ENCODE data around the gene OXSM. TPM values are rescaled to one million over a fixed set of nuclear protein-coding genes. Genes with fewer than 3 reads are reported as not detected.

The OXSM gene
- total RNA-seq, 1 experiment from 2014 or later = 0.28 TPM

- no peak overlapping the region for H3K27ac ChIP-seq (ENCODE audit: low read length)
- H3K4me3 ChIP-seq (ENCODE audit: low read depth in 2 of 2, low read length in 2 of 2) = no peak overlapping the region
- no peaks in the 10 kb centered on the region for H3K9me3 ChIP-seq (ENCODE audit: control insufficient read depth, insufficient read depth, low read depth, low read length)
- in situ Hi-C loops (cut with HindIII; ENCODE audit: low pct_unique_long_range_greater_than_20kb, low sequenced_read_pairs) = no loop called here
- ChIA-PET POLR2A (no interaction called here), CTCF (no interaction called here)
- H3K4me1 ChIP-seq (ENCODE audit: control insufficient read depth, insufficient read depth, low read length) = no peaks in the 10 kb centered on the region
- no TSS peak for BruUV-seq (replicated peaks)
- no peaks in the 10 kb centered on the region for H3K27me3 ChIP-seq (ENCODE audit: control insufficient read depth, insufficient read depth, low read length)
- intact Hi-C loops (cut with micrococcal nuclease; ENCODE audit: unreplicated experiment) = no loop called here
- ATAC-seq (no peak), DNase-seq (ENCODE audit: low read depth, low spot score) (no peak)
- no peak for TF ChIP-seq SIN3A (IDR thresholded peaks at IDR 0.05; ENCODE audit: borderline replicate concordance, insufficient read depth, low read depth, low read length)
- no peaks in the 10 kb centered on the region for H3K36me3 ChIP-seq (ENCODE audit: control insufficient read depth, insufficient read depth, low read length)
These were observed 28.4 kb downstream of the OXSM start for GRCh38 chr3:25818335-25818734.

GRCh38 chr3:25820366-25820765, 30.5 kb downstream of the OXSM start:
- H3K27ac ChIP-seq (ENCODE audit: low read length) = no peak overlapping the region
- POLR2A ChIA-PET = no interaction called here
- H3K36me3 ChIP-seq (ENCODE audit: control insufficient read depth, insufficient read depth, low read length) = no peaks in the 10 kb centered on the region
- TF ChIP-seq CTCF (IDR thresholded peaks at IDR 0.05) (no peak), TCF7L2 (IDR thresholded peaks at IDR 0.05; ENCODE audit: low read depth, low read length) (no peak), SIN3A (IDR thresholded peaks at IDR 0.05; ENCODE audit: borderline replicate concordance, insufficient read depth, low read depth, low read length) (no peak), POLR2AphosphoS5 (IDR thresholded peaks at IDR 0.05; ENCODE audit: low read depth, low read length) (no peak), REST (IDR thresholded peaks at IDR 0.05; ENCODE audit: insufficient read depth in 1 of 2, low read depth in 2 of 2, low read length in 1 of 2) (no peak)
- H3K4me3 ChIP-seq (ENCODE audit: low read depth in 2 of 2, low read length in 2 of 2) = no peak overlapping the region
- no peaks in the 10 kb centered on the region for H3K4me1 ChIP-seq (ENCODE audit: control insufficient read depth, insufficient read depth, low read length)
- no TSS peak for BruUV-seq (replicated peaks)
- in situ Hi-C loops (cut with HindIII; ENCODE audit: low pct_unique_long_range_greater_than_20kb, low sequenced_read_pairs) = no loop called here
- H3K9me3 ChIP-seq (ENCODE audit: control insufficient read depth, insufficient read depth, low read depth, low read length) = no peaks in the 10 kb centered on the region
- intact Hi-C loops (cut with micrococcal nuclease; ENCODE audit: unreplicated experiment) = no loop called here
- ATAC-seq (no peak), DNase-seq (ENCODE audit: low read depth, low spot score) (no peak)
- CTCF ChIA-PET = no interaction called here
- no peaks in the 10 kb centered on the region for H3K27me3 ChIP-seq (ENCODE audit: control insufficient read depth, insufficient read depth, low read length)

- Histone ChIP-seq H3K4me3 (ENCODE audit: low read depth in 2 of 2, low read length in 2 of 2) (no peak overlapping the region), H3K9me3 (ENCODE audit: control insufficient read depth, insufficient read depth, low read depth, low read length) (no peaks in the 10 kb centered on the region), H3K27me3 (ENCODE audit: control insufficient read depth, insufficient read depth, low read length) (no peaks in the 10 kb centered on the region), H3K36me3 (ENCODE audit: control insufficient read depth, insufficient read depth, low read length) (no peaks in the 10 kb centered on the region), H3K27ac (ENCODE audit: low read length) (no peak overlapping the region), H3K4me1 (ENCODE audit: control insufficient read depth, insufficient read depth, low read length) (no peaks in the 10 kb centered on the region)
- intact Hi-C loops (cut with micrococcal nuclease; ENCODE audit: unreplicated experiment) (no loop called here), in situ Hi-C loops (cut with HindIII; ENCODE audit: low pct_unique_long_range_greater_than_20kb, low sequenced_read_pairs) (no loop called here)
- POLR2A ChIA-PET = no interaction called here
- ATAC-seq (no peak), DNase-seq (ENCODE audit: low read depth, low spot score) (no peak)
- TF ChIP-seq SIN3A (IDR thresholded peaks at IDR 0.05; ENCODE audit: borderline replicate concordance, insufficient read depth, low read depth, low read length) = no peak
- no peak for TF ChIP-seq TCF7L2 (IDR thresholded peaks at IDR 0.05; ENCODE audit: low read depth, low read length)
- no peak for TF ChIP-seq CTCF (IDR thresholded peaks at IDR 0.05)
- TF ChIP-seq POLR2AphosphoS5 (IDR thresholded peaks at IDR 0.05; ENCODE audit: low read depth, low read length) = no peak
- no peak for TF ChIP-seq REST (IDR thresholded peaks at IDR 0.05; ENCODE audit: insufficient read depth in 1 of 2, low read depth in 2 of 2, low read length in 1 of 2)
- CTCF ChIA-PET = no interaction called here
- BruUV-seq (replicated peaks) = no TSS peak
These were observed 31.1 kb downstream of the OXSM start for GRCh38 chr3:25820816-25821486.

Measured in Panc1 (cell line).